ENCODE data around the gene EPB41L5.
"Not testable (repeated sequence)": the region's sequence is repeated elsewhere in the genome, so short reads cannot be mapped to it uniquely, and the experiment has no call there.

The EPB41L5 gene

GRCh38 chr2:120020554-120020953 lies 7.7 kb downstream of the EPB41L5 start:
- no peaks in the 10 kb centered on the region for H4K20me1 ChIP-seq (ENCODE audit: insufficient read depth, low read length)
- no peak overlapping the region for H3K4me3 ChIP-seq (ENCODE audit: low read length)
- H3K4me2 ChIP-seq (ENCODE audit: low read depth, low read length) = no peak overlapping the region
- no peaks in the 10 kb centered on the region for H3F3A ChIP-seq (ENCODE audit: insufficient read depth, low read length)
- H3K9me2 ChIP-seq (replicated peaks; ENCODE audit: insufficient read depth, low read length) = no peaks in the 10 kb centered on the region
- H3K4me1 ChIP-seq (ENCODE audit: low read length) = no peaks in the 10 kb centered on the region
- no peaks in the 10 kb centered on the region for H3K79me2 ChIP-seq (ENCODE audit: low read length)
- H3K9ac ChIP-seq (ENCODE audit: low read length) = no peak overlapping the region
- H3K27me3 ChIP-seq (replicated peaks; ENCODE audit: insufficient read depth, low read length) = no peaks in the 10 kb centered on the region
- H3K9me3 ChIP-seq (replicated peaks; ENCODE audit: insufficient read depth, low read length) = no peaks in the 10 kb centered on the region
- TF ChIP-seq EZH2phosphoT487 (IDR thresholded peaks at IDR 0.05; ENCODE audit: low read length) (no peak), EZH2 (optimal IDR thresholded peaks at IDR 0.05; ENCODE audit: low read depth, low read length) (no peak)
- TF ChIP-seq, protein P1, sequence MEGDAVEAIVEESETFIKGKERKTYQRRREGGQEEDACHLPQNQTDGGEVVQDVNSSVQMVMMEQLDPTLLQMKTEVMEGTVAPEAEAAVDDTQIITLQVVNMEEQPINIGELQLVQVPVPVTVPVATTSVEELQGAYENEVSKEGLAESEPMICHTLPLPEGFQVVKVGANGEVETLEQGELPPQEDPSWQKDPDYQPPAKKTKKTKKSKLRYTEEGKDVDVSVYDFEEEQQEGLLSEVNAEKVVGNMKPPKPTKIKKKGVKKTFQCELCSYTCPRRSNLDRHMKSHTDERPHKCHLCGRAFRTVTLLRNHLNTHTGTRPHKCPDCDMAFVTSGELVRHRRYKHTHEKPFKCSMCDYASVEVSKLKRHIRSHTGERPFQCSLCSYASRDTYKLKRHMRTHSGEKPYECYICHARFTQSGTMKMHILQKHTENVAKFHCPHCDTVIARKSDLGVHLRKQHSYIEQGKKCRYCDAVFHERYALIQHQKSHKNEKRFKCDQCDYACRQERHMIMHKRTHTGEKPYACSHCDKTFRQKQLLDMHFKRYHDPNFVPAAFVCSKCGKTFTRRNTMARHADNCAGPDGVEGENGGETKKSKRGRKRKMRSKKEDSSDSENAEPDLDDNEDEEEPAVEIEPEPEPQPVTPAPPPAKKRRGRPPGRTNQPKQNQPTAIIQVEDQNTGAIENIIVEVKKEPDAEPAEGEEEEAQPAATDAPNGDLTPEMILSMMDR (IDR thresholded peaks at IDR 0.05; ENCODE audit: low read length) = no peak
- no peaks in the 10 kb centered on the region for H3K36me3 ChIP-seq (replicated peaks; ENCODE audit: insufficient read depth, low read length)
- H3K27ac ChIP-seq (ENCODE audit: low read length) = no peak overlapping the region
- no peak for DNase-seq
- no peak overlapping the region for H2AFZ ChIP-seq (ENCODE audit: low read length)

DNA sequence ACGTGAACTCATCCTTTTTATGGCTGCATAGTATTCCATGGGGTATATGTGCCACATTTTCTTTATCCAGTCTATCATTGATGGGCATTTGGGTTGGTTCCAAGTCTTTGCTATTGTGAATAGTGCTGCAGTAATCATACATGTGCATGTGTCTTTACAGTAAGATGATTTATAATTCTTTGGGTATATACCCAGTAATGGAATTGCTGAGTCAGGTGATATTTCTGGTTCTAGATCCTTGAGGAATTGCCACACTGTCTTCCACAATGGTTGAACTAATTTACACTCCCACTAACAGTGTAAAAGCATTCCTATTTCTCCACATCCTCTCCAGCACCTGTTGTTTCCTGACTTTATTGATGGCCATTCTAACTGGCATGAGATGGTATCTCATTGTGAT lies 9.6 kb downstream of the EPB41L5 start:
- not testable (repeated sequence) for H3F3A ChIP-seq (ENCODE audit: insufficient read depth, low read length); H3K36me3 ChIP-seq (replicated peaks; ENCODE audit: insufficient read depth, low read length); H3K4me1 ChIP-seq (ENCODE audit: low read length); H3K4me3 ChIP-seq (ENCODE audit: low read length); H4K20me1 ChIP-seq (ENCODE audit: insufficient read depth, low read length); H3K4me2 ChIP-seq (ENCODE audit: low read depth, low read length); H3K9ac ChIP-seq (ENCODE audit: low read length); DNase-seq; H2AFZ ChIP-seq (ENCODE audit: low read length); H3K9me3 ChIP-seq (replicated peaks; ENCODE audit: insufficient read depth, low read length); H3K79me2 ChIP-seq (ENCODE audit: low read length); H3K9me2 ChIP-seq (replicated peaks; ENCODE audit: insufficient read depth, low read length); H3K27me3 ChIP-seq (replicated peaks; ENCODE audit: insufficient read depth, low read length); H3K27ac ChIP-seq (ENCODE audit: low read length)

GRCh38 chr2:120026890-120027289 lies 14.0 kb downstream of the EPB41L5 start:
- H3F3A ChIP-seq (ENCODE audit: insufficient read depth, low read length) = no peaks in the 10 kb centered on the region
- TF ChIP-seq EZH2 (optimal IDR thresholded peaks at IDR 0.05; ENCODE audit: low read depth, low read length) (no peak), EZH2phosphoT487 (IDR thresholded peaks at IDR 0.05; ENCODE audit: low read length) (no peak)
- TF ChIP-seq, protein P1 (IDR thresholded peaks at IDR 0.05; ENCODE audit: low read length) = no peak
- no peak overlapping the region for H3K27ac ChIP-seq (ENCODE audit: low read length)
- H4K20me1 ChIP-seq (ENCODE audit: insufficient read depth, low read length) = no peaks in the 10 kb centered on the region
- H3K27me3 ChIP-seq (replicated peaks; ENCODE audit: insufficient read depth, low read length) = no peaks in the 10 kb centered on the region
- H3K9ac ChIP-seq (ENCODE audit: low read length) = no peak overlapping the region
- H3K79me2 ChIP-seq (ENCODE audit: low read length) = no peaks in the 10 kb centered on the region
- no peaks in the 10 kb centered on the region for H3K9me3 ChIP-seq (replicated peaks; ENCODE audit: insufficient read depth, low read length)
- no peak for DNase-seq
- no peaks in the 10 kb centered on the region for H3K9me2 ChIP-seq (replicated peaks; ENCODE audit: insufficient read depth, low read length)
- no peak overlapping the region for H3K4me3 ChIP-seq (ENCODE audit: low read length)
- no peak overlapping the region for H3K4me2 ChIP-seq (ENCODE audit: low read depth, low read length)
- H2AFZ ChIP-seq (ENCODE audit: low read length) = no peak overlapping the region
- no peaks in the 10 kb centered on the region for H3K36me3 ChIP-seq (replicated peaks; ENCODE audit: insufficient read depth, low read length)
- H3K4me1 ChIP-seq (ENCODE audit: low read length) = no peaks in the 10 kb centered on the region

GRCh38 chr2:120028795-120029194 lies 15.9 kb downstream of the EPB41L5 start:
- no peaks in the 10 kb centered on the region for H3K9me2 ChIP-seq (replicated peaks; ENCODE audit: insufficient read depth, low read length)
- no peak overlapping the region for H3K9ac ChIP-seq (ENCODE audit: low read length)
- no peak for DNase-seq
- no peaks in the 10 kb centered on the region for H3K36me3 ChIP-seq (replicated peaks; ENCODE audit: insufficient read depth, low read length)
- H3K4me3 ChIP-seq (ENCODE audit: low read length) = no peak overlapping the region
- H3K9me3 ChIP-seq (replicated peaks; ENCODE audit: insufficient read depth, low read length) = no peaks in the 10 kb centered on the region
- no peaks in the 10 kb centered on the region for H3F3A ChIP-seq (ENCODE audit: insufficient read depth, low read length)
- no peak overlapping the region for H3K4me2 ChIP-seq (ENCODE audit: low read depth, low read length)
- TF ChIP-seq, protein P1 (IDR thresholded peaks at IDR 0.05; ENCODE audit: low read length) = no peak
- TF ChIP-seq EZH2 (optimal IDR thresholded peaks at IDR 0.05; ENCODE audit: low read depth, low read length) = no peak
- H4K20me1 ChIP-seq (ENCODE audit: insufficient read depth, low read length) = no peaks in the 10 kb centered on the region
- no peak overlapping the region for H3K27ac ChIP-seq (ENCODE audit: low read length)
- no peaks in the 10 kb centered on the region for H3K27me3 ChIP-seq (replicated peaks; ENCODE audit: insufficient read depth, low read length)
- H3K4me1 ChIP-seq (ENCODE audit: low read length) = no peaks in the 10 kb centered on the region
- H3K79me2 ChIP-seq (ENCODE audit: low read length) = no peaks in the 10 kb centered on the region
- no peak overlapping the region for H2AFZ ChIP-seq (ENCODE audit: low read length)
